HG03439 (cell line): Measurements from ENCODE around the gene ATP5MK.
"Not testable (repeated sequence)": the region's sequence is repeated elsewhere in the genome, so short reads cannot be mapped to it uniquely, and the experiment has no call there.

Source experiments
- ATAC-seq: cut with Tn5 transposase; IDR thresholded peaks from one replicate; pipeline ENCODE4 v1.9.1; 2021; ENCODE audit warnings: mild to moderate bottlenecking, moderate library complexity; ENCODE audit not compliant: unreplicated experiment

The ATP5MK gene

DNA sequence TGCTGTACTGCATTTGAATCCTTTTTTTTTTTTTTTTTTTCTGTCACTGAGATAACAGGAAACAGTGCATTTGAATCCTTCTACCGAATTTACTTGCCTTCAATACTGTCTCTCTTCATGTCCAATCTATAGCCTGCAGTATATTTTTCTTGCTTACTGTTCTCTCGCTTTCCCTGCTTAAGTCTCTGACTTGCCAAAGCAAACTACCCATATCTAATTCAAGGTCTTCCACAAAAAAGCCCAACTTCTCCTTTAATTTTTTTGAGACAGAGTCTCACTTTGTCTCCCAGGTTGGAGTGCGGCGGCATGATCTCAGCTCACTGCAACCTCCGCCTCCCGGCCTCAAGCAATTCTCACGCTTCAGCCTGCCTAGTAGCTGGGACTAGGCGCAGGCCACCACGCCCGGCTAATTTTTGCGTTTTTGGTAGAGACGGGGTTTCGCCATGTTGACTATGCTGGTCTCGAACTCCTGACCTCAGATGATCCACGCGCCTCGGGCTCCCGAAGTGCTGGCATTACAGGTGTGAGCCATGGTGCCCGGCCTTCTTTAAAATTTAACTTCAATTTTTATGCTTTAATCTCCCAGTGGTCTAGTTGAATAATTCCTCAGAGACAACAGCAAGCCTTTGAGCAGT, 1.0 kb upstream of the ATP5MK start:
- ATAC-seq, result no peak

GRCh38 chr10:103396789-103397087, 463 bp upstream of the ATP5MK start:
- no peak for ATAC-seq

- no peak for ATAC-seq
Observed at GRCh38 chr10:103395754-103396066, 565 bp downstream of the ATP5MK start.

DNA sequence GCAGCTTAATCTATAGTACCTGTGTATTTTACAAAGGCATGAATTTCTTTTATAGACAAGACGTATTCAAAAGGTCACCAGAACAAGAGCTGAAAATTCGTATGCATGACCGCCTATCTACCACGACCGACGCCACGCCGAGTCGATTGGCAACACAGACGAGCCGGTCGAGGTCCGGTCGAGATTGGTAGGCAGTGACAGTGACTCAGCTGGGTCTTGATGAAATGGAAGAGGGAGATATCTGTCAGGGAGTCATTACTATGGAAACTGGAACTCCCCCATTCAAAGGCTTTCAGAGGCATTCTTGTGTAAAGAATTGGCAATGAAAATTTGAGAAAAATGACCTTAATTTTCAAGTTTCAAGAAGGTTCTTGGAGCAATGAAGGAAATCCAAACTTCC, 2.1 kb downstream of the ATP5MK start:
- ATAC-seq, result no peak

DNA sequence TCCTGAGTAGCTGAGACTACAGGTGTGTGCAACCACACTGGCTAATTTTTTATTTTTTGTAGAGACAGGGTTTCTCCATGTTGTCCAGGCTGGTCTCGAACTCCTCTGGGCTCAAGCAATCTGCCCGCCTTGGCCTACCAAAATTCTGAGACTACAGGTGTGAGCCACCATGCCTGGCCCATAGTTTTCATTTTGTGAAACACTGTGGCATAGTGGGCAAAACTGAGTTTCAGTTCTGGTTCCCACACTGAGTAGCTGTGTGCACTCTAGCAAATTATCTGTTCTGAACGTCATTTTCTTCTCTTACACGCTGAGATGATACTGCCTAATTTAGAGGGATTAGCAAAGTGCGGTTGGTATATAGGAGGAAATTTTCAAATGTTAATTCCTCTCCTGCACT, 13.5 kb downstream of the ATP5MK start:
- no peak for ATAC-seq

DNA sequence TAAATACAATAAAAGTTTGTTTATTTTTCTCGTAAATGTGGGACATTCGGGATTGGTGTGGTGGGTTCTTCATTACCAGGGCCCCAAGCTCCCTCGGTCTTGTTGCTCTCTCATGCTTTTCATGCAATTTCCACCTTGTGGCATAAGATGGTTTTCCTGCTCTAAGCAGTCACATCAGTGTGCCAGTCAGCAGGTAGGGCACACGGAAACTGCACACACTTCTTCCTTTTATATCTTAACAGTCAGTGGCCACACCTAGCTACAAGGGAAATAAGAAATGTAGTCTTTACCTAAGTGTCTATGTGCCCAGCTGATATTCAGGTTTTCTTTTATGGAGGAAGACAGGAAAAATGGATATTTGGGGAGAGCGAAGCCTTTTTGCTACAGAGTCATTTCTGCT, 22.0 kb downstream of the ATP5MK start:
- no peak for ATAC-seq

- ATAC-seq, result no peak
Observed at GRCh38 chr10:103373544-103373943, 22.7 kb downstream of the ATP5MK start.

DNA sequence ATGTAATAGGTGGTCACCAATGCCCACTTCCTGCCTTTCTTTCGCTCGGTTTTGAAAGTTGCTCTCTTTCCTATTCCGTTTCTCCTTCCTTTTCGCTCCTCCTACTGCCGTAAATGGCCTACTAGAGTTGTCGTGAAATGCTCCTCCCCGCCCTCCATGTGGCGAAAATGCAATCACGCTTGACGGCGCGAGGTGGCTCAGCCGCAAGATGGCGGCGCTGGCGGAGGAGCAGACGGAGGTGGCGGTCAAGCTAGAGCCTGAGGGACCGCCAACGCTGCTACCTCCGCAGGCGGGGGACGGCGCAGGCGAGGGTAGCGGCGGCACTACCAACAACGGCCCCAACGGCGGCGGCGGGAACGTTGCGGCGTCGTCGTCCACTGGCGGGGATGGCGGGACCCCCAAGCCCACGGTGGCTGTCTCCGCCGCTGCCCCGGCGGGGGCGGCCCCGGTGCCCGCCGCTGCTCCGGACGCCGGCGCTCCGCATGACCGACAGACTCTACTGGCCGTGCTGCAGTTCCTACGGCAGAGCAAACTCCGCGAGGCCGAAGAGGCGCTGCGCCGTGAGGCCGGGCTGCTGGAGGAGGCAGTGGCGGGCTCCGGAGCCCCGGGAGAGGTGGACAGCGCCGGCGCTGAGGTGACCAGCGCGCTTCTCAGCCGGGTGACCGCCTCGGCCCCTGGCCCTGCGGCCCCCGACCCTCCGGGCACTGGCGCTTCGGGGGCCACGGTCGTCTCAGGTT, 28.3 kb downstream of the ATP5MK start, which contains the start of gene TAF5:
TAF5 (plus strand) TSS at position 195 of the 737 bp plus-strand sequence; CDS start at position 209, 14 bp downstream.
- peak; percentile 66 for ATAC-seq

DNA sequence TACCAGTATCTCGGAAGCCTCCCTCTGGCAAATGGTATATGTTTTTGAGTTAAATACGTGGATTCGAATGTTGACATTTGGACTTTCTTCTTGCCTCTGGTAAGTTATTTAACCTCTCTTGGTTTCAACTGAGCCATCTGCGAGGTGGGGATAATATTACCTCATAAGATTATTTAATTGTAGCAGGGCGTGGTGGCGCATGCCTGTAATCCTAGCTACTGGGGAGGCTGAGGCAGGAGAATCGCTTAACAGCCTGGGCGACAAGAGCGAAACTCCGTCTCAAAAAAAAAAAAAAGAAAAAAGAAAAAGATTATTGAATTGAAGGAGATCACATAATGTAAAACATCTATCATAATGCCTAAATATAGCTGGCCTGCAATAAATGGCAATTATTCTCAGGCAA, 28.9 kb downstream of the ATP5MK start:
- no peak for ATAC-seq

DNA sequence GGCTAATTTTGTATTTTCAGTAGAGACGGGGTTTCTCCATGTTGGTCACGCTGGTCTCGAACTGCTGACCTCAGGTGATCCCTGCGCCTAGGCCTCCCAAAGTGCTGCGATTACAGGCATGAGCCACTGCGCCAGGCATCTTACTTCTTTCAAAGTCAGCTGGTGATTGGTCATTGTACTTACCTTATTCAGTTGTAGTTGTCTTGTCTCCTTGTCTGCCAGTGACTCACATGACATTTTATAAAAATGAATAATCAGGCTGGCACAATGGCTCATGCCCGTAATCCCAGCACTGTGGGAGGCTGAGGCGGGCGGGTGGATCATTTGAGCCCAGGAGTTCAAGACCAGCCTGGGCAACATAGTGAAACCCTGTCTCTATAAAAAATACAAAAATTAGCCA, 35.5 kb downstream of the ATP5MK start:
- not testable (repeated sequence) for ATAC-seq

GRCh38 chr10:103359493-103359892, 36.8 kb downstream of the ATP5MK start:
- not testable (repeated sequence) for ATAC-seq

GRCh38 chr10:103355906-103356599, 40.2 kb downstream of the ATP5MK start:
- ATAC-seq, result no peak

DNA sequence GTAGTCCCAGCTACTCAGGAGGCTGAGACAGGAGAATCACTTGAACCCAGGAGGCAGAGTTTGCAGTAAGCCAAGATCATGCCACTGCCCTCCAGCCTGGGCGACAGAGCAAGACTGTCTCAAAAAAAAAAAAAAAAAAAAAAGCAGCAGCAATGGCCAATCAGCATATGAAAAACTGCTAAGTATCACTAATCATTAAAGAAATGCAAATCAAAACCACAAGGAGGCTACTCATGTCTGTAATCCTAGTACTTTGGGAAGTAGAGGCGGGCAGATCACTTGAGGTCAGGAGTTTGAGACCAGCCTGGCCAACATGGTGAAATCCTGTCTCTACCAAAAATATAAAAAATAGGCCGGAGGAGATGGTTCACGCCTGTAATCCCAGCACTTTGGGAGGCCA, 41.7 kb downstream of the ATP5MK start:
- ATAC-seq, result not testable (repeated sequence)

- no peak for ATAC-seq
Observed at GRCh38 chr10:103353281-103353680, 43.0 kb downstream of the ATP5MK start.

DNA sequence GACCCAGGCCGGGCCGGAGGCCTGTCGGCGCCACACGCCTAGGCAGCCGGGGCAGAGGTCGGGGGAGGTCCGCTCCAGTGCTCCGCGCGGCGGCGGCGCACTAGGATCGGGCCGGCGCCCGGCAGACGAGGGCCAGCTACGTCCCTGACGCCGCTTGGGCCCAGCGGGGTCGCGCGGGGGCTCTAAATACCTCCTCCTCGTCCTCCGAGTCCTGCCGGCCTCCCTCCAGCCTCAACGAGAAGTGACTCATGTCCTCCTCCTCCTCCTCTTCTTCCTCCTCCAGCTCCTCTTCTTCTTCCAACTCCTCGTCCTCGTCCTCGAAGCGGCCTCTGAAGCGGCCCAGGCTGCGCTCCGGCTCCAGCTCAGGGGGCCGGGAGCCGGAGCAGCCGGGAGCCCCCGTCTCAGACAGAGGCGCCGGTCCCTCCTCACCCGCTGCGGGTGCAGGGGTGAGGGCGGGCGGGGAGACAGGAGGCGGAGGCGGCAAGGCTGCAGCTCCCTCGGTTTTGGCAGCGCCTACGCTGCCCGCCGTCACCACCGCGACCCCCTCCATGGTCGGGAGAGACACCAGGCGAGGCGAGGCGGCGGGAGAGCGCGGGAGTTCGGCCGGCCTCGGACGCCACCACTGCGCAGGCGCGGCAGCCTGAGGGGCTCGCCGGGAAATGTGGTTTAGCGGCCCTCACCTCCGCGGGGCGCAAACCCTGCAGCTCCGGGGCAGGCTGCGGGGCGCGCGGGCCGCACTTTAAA, 45.6 kb downstream of the ATP5MK start, which contains the start of gene PCGF6:
PCGF6 (minus strand) TSS at position 624 of the 744 bp plus-strand sequence; CDS start at position 550, 74 bp downstream.
- ATAC-seq, result peak; percentile 85

GRCh38 chr10:103350175-103350516, 46.1 kb downstream of the ATP5MK start:
- ATAC-seq, result no peak
